Measurements from ENCODE around the gene SLCO2B1.
A peak's percentile ranks its signal among the peaks of the same experiment; 100 is the strongest.

The SLCO2B1 gene

GRCh38 chr11:75151346-75152047 lies 590 bp downstream of the SLCO2B1 start:
- Mint-ChIP-seq H3K27me3 (ENCODE audit: low read depth) (peaks cover 23% of the 10 kb centered on the region), H3K4me1 (ENCODE audit: low read depth) (peaks cover 26% of the 10 kb centered on the region), H3K27ac (peak overlapping the region; percentile 4), H3K36me3 (ENCODE audit: low read depth) (no peaks in the 10 kb centered on the region), H3K9me3 (no peaks in the 10 kb centered on the region), H3K4me3 (no peak overlapping the region)

GRCh38 chr11:75152090-75152489 lies 1.2 kb downstream of the SLCO2B1 start:
- Mint-ChIP-seq H3K36me3 (ENCODE audit: low read depth) (no peaks in the 10 kb centered on the region), H3K4me1 (ENCODE audit: low read depth) (peaks cover 22% of the 10 kb centered on the region), H3K27ac (no peak overlapping the region)

GRCh38 chr11:75152651-75153427 lies 1.9 kb downstream of the SLCO2B1 start:
- H3K27ac Mint-ChIP-seq: no peak overlapping the region
- no peaks in the 10 kb centered on the region for H3K36me3 Mint-ChIP-seq (ENCODE audit: low read depth)
- H3K4me1 Mint-ChIP-seq (ENCODE audit: low read depth): peaks cover 20% of the 10 kb centered on the region
- no peaks in the 10 kb centered on the region for H3K9me3 Mint-ChIP-seq
- peaks cover 22% of the 10 kb centered on the region for H3K27me3 Mint-ChIP-seq (ENCODE audit: low read depth)
- H3K4me3 Mint-ChIP-seq: no peak overlapping the region

More at GRCh38 chr11:75152090-75152489, 1.2 kb downstream of the SLCO2B1 start:
- no peaks in the 10 kb centered on the region for H3K9me3 Mint-ChIP-seq
- no peak overlapping the region for H3K4me3 Mint-ChIP-seq
- peaks cover 22% of the 10 kb centered on the region for H3K27me3 Mint-ChIP-seq (ENCODE audit: low read depth)

GRCh38 chr11:75154646-75155569 lies 4.0 kb downstream of the SLCO2B1 start:
- H3K27me3 Mint-ChIP-seq (ENCODE audit: low read depth): peaks cover 22% of the 10 kb centered on the region
- H3K4me1 Mint-ChIP-seq (ENCODE audit: low read depth): peaks cover 15% of the 10 kb centered on the region
- H3K4me3 Mint-ChIP-seq: no peak overlapping the region
- H3K36me3 Mint-ChIP-seq (ENCODE audit: low read depth): no peaks in the 10 kb centered on the region
- H3K9me3 Mint-ChIP-seq: no peaks in the 10 kb centered on the region
- peak overlapping the region; percentile 6 for H3K27ac Mint-ChIP-seq

GRCh38 chr11:75155570-75156422 lies 4.9 kb downstream of the SLCO2B1 start:
- H3K27ac Mint-ChIP-seq: no peak overlapping the region
- peaks cover 10% of the 10 kb centered on the region for H3K4me1 Mint-ChIP-seq (ENCODE audit: low read depth)
- H3K36me3 Mint-ChIP-seq (ENCODE audit: low read depth): no peaks in the 10 kb centered on the region
- H3K9me3 Mint-ChIP-seq: no peaks in the 10 kb centered on the region
- no peak overlapping the region for H3K4me3 Mint-ChIP-seq
- H3K27me3 Mint-ChIP-seq (ENCODE audit: low read depth): peaks cover 19% of the 10 kb centered on the region

- H3K4me1 Mint-ChIP-seq (ENCODE audit: low read depth): peaks cover 17% of the 10 kb centered on the region
- H3K4me3 Mint-ChIP-seq: no peak overlapping the region
- peaks cover 8% of the 10 kb centered on the region for H3K27me3 Mint-ChIP-seq (ENCODE audit: low read depth)
- H3K27ac Mint-ChIP-seq: no peak overlapping the region
- H3K36me3 Mint-ChIP-seq (ENCODE audit: low read depth): no peaks in the 10 kb centered on the region
- H3K9me3 Mint-ChIP-seq: no peaks in the 10 kb centered on the region
Observed at GRCh38 chr11:75158241-75158640, 7.3 kb downstream of the SLCO2B1 start.

- Mint-ChIP-seq H3K9me3 (no peaks in the 10 kb centered on the region), H3K4me1 (ENCODE audit: low read depth) (peaks cover 14% of the 10 kb centered on the region), H3K36me3 (ENCODE audit: low read depth) (no peaks in the 10 kb centered on the region)
Observed at GRCh38 chr11:75158696-75159150, 7.8 kb downstream of the SLCO2B1 start.

GRCh38 chr11:75159151-75159953 lies 8.4 kb downstream of the SLCO2B1 start:
- Mint-ChIP-seq H3K27me3 (ENCODE audit: low read depth) (peaks cover 6% of the 10 kb centered on the region), H3K4me3 (no peak overlapping the region), H3K36me3 (ENCODE audit: low read depth) (no peaks in the 10 kb centered on the region), H3K4me1 (ENCODE audit: low read depth) (peaks cover 14% of the 10 kb centered on the region), H3K27ac (no peak overlapping the region), H3K9me3 (no peaks in the 10 kb centered on the region)

More at GRCh38 chr11:75158696-75159150, 7.8 kb downstream of the SLCO2B1 start:
- Mint-ChIP-seq H3K27ac (no peak overlapping the region), H3K27me3 (ENCODE audit: low read depth) (peaks cover 6% of the 10 kb centered on the region), H3K4me3 (no peak overlapping the region)

- Mint-ChIP-seq H3K36me3 (ENCODE audit: low read depth) (no peaks in the 10 kb centered on the region), H3K4me1 (ENCODE audit: low read depth) (peaks cover 14% of the 10 kb centered on the region)
Observed at GRCh38 chr11:75160220-75160757, 9.4 kb downstream of the SLCO2B1 start.

GRCh38 chr11:75160880-75161279 lies 10.0 kb downstream of the SLCO2B1 start:
- no peak overlapping the region for H3K27ac Mint-ChIP-seq
- peaks cover 14% of the 10 kb centered on the region for H3K4me1 Mint-ChIP-seq (ENCODE audit: low read depth)
- H3K9me3 Mint-ChIP-seq: no peaks in the 10 kb centered on the region
- H3K4me3 Mint-ChIP-seq: no peak overlapping the region
- no peaks in the 10 kb centered on the region for H3K36me3 Mint-ChIP-seq (ENCODE audit: low read depth)
- H3K27me3 Mint-ChIP-seq (ENCODE audit: low read depth): peaks cover 6% of the 10 kb centered on the region

More at GRCh38 chr11:75160220-75160757, 9.4 kb downstream of the SLCO2B1 start:
- H3K27me3 Mint-ChIP-seq (ENCODE audit: low read depth): peaks cover 6% of the 10 kb centered on the region
- no peak overlapping the region for H3K27ac Mint-ChIP-seq
- no peaks in the 10 kb centered on the region for H3K9me3 Mint-ChIP-seq
- H3K4me3 Mint-ChIP-seq: no peak overlapping the region

- peaks cover 14% of the 10 kb centered on the region for H3K4me1 Mint-ChIP-seq (ENCODE audit: low read depth)
- H3K27me3 Mint-ChIP-seq (ENCODE audit: low read depth): peaks cover 6% of the 10 kb centered on the region
- peak overlapping the region; percentile 60 for H3K27ac Mint-ChIP-seq
- H3K36me3 Mint-ChIP-seq (ENCODE audit: low read depth): no peaks in the 10 kb centered on the region
- peak overlapping the region; percentile 27 for H3K4me3 Mint-ChIP-seq
- no peaks in the 10 kb centered on the region for H3K9me3 Mint-ChIP-seq
Observed at GRCh38 chr11:75161506-75162095, 10.7 kb downstream of the SLCO2B1 start.

GRCh38 chr11:75162954-75163353 lies 12.0 kb downstream of the SLCO2B1 start:
- Mint-ChIP-seq H3K27ac (no peak overlapping the region), H3K9me3 (no peaks in the 10 kb centered on the region), H3K36me3 (ENCODE audit: low read depth) (no peaks in the 10 kb centered on the region), H3K4me3 (no peak overlapping the region), H3K4me1 (ENCODE audit: low read depth) (peaks cover 14% of the 10 kb centered on the region), H3K27me3 (ENCODE audit: low read depth) (peaks cover 6% of the 10 kb centered on the region)

Measured in T-helper 1 cell treated with Interleukin-12 subunit alpha and Interleukin-12 subunit beta and Interleukin-4 antibody, amounts not matched to agents 30 μg/mL and 1 μg/mL, for 36 hours (primary cell).